ENCODE data around the gene EMSY.

GRCh38 chr11:76524919-76525318 is 80.1 kb downstream of the EMSY start:
- TF ChIP-seq, protein P1, sequence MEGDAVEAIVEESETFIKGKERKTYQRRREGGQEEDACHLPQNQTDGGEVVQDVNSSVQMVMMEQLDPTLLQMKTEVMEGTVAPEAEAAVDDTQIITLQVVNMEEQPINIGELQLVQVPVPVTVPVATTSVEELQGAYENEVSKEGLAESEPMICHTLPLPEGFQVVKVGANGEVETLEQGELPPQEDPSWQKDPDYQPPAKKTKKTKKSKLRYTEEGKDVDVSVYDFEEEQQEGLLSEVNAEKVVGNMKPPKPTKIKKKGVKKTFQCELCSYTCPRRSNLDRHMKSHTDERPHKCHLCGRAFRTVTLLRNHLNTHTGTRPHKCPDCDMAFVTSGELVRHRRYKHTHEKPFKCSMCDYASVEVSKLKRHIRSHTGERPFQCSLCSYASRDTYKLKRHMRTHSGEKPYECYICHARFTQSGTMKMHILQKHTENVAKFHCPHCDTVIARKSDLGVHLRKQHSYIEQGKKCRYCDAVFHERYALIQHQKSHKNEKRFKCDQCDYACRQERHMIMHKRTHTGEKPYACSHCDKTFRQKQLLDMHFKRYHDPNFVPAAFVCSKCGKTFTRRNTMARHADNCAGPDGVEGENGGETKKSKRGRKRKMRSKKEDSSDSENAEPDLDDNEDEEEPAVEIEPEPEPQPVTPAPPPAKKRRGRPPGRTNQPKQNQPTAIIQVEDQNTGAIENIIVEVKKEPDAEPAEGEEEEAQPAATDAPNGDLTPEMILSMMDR (IDR thresholded peaks at IDR 0.05; ENCODE audit: poor library complexity, severe bottlenecking): no peak
- no peak for TF ChIP-seq POLR2AphosphoS5 (IDR thresholded peaks at IDR 0.05)
